Stimulated activated CD4-positive, alpha-beta T cell treated with anti-CD3 and anti-CD28 coated beads, Interleukin-2, amount 100 ng/mL, for 24 hours (primary cell): Measurements from ENCODE around the gene SPINT4.

Experiments used
- DNase-seq, 2 donors: peaks; one replicate each; pipeline ENCODE4 v3.0.0-alpha.2; 2020

Gene SPINT4

DNA sequence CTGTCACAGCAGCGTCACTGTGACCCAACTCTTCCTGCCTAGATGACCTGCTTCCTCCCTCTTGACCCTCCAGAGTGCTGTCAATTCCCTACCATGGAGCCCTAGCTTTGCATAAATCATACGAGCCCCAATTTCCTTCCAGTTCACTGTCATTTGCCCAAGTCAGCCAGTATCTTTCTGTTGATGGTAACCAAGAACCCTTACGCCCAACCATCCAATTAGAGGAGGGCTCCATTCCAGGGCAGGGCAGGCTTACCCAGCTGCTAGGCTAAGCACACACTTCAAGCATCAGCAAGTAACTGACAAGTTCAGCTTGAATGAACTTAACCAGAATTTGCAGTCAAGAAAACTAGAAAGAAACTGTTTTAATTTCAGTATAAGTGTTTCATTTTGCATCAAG, 43.8 kb downstream of the SPINT4 start:
- no peak for DNase-seq

DNA sequence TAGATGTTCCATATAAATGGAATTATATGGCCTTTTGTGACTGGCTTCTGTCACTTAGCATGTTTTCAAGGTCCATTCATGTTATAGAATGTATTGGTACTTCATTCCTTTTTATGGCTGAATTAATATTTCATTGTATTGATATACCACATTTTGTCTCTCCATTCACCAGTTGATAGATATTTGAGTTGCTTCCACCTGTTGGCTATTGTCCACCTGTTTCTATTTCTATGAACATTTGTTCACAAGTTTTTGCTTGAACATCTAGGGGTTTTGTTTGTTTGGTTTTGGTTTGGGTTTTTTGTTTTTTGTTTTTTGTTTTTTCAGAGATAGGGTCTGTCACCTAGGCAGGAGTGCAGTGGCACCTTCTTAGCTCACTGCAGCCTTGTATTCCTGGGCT, 46.3 kb downstream of the SPINT4 start:
- DNase-seq: no peak

DNA sequence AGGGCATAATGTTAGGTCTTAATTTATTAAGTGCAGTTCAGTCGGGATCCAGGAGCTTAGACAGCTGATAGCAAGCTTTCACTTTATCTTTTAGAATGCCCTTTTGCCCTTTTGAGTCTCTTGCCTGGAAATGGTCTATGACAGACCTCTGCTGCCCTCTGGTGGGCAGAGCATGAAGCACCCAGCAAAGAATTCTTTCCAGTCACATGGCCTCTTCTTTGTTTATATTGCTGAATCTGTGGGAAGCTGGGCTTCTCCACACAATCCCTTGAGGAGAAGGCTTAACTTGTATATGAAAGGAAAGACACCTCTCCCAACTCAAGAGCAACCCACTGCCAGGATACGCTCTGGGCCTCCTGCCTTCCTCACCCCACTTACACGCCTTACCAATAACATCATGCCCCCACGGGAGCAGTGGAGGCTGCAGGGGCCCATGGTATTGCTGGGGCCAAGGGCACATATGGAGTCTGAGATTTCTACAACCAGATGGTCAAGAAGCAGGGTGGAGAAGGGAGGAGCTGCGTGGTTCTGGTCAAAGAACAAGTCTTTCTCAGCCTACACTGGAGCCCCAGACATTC, 49.1 kb downstream of the SPINT4 start:
- DNase-seq: peak; percentile 84 to 85

DNA sequence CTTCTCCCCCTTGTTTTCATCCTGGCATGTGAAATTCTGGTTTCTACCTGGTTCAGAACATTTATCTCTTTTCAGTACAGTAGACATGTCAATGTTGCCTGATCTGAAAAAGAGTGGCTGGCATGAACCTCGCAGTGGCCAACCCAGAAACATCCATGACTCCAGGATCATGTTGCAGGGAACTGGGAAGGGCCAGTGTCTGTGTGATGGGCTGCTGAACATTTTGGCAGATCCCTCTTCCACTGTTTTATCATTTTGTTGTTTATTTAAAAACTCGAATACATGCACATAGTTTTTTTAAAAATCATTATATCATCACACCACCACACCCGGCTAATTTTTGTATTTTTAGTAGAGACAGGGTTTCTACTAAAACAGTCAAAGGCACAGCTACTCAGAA, 50.5 kb downstream of the SPINT4 start:
- DNase-seq: no peak

DNA sequence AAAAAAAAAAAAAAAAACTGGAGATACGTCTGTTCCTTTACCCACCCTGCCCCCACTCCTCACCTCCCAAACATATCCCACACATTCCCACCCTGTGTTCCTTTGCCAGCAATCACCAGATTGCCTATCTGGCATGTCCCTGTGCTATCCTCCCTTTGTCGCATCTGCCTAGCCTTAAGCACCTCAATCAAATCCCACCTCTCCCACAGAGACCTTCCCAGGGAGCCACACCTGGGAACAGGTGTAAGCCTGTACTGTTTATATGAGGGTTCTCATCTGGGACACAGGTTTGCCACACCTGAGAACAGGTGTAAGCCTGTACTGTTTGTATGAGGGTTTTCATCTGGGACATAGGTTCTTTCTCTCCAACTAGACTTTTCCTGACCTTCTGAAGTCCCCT, 52.8 kb downstream of the SPINT4 start:
- no peak for DNase-seq

DNA sequence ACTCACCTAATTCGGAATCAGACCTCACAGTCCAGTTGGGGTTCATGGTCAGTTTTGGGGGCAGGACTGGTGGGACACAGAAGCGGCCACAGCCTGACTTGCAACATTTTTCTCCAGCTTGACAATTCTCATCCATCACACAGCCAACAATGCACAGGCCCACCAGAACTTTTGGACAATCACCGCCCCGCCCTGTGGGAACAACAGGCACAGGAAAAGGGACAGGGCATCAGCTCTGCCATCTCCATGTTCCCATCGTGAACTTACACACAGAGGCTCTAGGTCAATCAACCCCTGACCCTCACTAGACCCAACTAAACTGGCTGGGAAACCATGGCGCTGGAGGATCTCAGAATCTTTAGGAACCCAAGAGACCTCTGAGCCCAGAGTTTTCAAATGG, 53.3 kb downstream of the SPINT4 start:
- no peak for DNase-seq
